Epithelial cell of proximal tubule (primary cell): ENCODE results near the gene PRRG4. TPM values are rescaled to one million over a fixed set of nuclear protein-coding genes. Genes with fewer than 3 reads are reported as not detected.
"Not testable (repeated sequence)": the region's sequence is repeated elsewhere in the genome, so short reads cannot be mapped to it uniquely, and the experiment has no call there.

Experiments used
- DNase-seq: peaks from one replicate; pipeline ENCODE4 v3.0.0-alpha.2; 2011; ENCODE audit warnings: low read depth
- H3K4me3 ChIP-seq: 2 replicates; pipeline ENCODE4 v1.5.1; 2011; ENCODE audit warnings: low read depth, mild to moderate bottlenecking, low read length
- CTCF ChIP-seq: conservative IDR thresholded peaks from 2 replicates; pipeline ENCODE4 v1.5.1; 2012; ENCODE audit warnings: low read depth, mild to moderate bottlenecking, low read length
- total RNA-seq: library from RNA; depleted of rRNA; stranded (reverse); fragments of >200 nt; gene quantifications from 2 replicates; pipeline ENCODE4 v1.2.3, GENCODE V29; 2015

The PRRG4 gene
- total RNA-seq, 1 donor from 2014 or later = 3.1 TPM

DNA sequence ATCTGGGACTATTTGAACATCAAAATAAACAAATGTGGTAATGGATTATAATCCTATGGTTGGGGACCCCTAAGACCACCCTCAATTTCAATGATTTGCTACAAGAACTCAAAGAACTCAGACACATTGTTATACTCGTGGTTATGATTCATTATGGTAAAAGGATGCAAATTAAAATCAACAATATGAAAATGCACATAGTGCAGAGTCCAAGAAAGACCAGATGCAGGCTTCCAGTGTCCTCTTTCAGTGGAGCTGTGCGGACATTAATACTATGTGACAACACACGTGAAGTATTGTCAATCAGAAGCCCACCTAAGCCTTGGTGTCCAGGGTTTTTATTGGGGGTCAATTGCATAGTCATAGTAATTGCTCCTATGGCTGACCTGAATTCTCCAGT is 53.7 kb downstream of the PRRG4 start:
- DNase-seq = no peak
- no peak overlapping the region for H3K4me3 ChIP-seq
- TF ChIP-seq CTCF = no peak

- no peak overlapping the region for H3K4me3 ChIP-seq
- TF ChIP-seq CTCF = no peak
- no peak for DNase-seq
Observed at GRCh38 chr11:32884023-32884422, 54.3 kb downstream of the PRRG4 start.

GRCh38 chr11:32884770-32885384 is 55.1 kb downstream of the PRRG4 start:
- no peak overlapping the region for H3K4me3 ChIP-seq
- TF ChIP-seq CTCF = peak; percentile 70
- DNase-seq = no peak

DNA sequence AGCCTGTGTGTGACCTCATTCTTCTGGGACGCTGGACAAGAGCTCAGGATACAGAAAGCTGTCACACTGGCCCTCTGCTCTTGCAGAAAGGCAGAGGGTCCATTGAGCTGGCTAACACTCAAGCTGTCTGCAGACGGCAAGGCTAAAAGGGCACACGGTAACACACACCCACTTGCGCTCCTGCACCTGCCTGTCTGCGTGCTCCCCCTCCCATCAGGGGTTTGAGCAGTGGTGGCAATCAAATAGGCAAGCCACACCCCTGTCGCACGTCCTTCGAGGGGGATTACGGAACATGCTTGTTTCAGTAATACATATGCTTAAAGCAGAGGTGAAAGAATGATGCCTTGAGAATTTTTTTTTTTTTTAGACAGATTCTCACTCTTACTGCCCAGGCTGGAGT is 55.8 kb downstream of the PRRG4 start:
- H3K4me3 ChIP-seq = no peak overlapping the region
- no peak for TF ChIP-seq CTCF
- no peak for DNase-seq

- no peak for DNase-seq
- no peak for TF ChIP-seq CTCF
- no peak overlapping the region for H3K4me3 ChIP-seq
Observed at GRCh38 chr11:32886180-32886579, 56.5 kb downstream of the PRRG4 start.

- H3K4me3 ChIP-seq, DNase-seq: not testable (repeated sequence)
Observed at GRCh38 chr11:32887707-32888383, 58.1 kb downstream of the PRRG4 start.

DNA sequence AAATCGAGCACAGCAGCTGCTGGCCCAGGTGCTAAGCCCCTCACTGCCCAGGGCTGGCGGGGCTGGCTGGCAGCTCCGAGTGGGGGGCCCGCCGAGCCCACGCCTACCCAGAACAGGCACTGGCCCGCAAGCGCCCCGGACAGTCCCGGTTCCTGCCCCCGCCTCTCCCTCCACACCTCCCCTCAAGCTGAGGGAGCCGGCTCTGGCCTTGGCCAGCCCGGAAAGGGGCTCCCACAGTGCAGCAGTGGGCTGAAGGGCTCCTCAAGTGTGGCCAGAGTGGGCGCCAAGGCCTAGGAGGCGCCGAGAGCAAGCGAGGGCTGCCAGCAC is 58.6 kb downstream of the PRRG4 start:
- not testable (repeated sequence) for DNase-seq, H3K4me3 ChIP-seq

DNA sequence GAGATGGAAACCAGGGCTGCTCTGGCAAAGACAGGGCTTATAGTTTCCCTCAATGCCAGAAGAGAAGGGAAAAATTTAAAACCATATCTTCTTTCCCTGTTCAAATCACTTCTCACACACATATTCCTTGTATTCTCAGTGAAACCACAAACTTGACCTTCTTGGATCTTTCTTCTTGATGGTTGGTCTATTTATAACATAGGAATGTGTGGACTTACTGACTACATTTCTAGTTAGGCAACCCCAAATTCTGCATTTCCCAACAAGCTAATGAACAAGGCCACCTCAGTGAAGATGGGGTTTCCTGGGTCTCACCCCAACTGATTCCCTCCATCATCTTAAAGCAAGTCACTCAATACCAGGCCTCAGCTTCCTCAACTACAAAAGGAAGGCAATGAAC is 59.1 kb downstream of the PRRG4 start:
- no peak for TF ChIP-seq CTCF
- DNase-seq = no peak
- no peak overlapping the region for H3K4me3 ChIP-seq
